HG03469 (cell line): ENCODE results near the gene TFCP2L1.
"Not testable (repeated sequence)": the region's sequence is repeated elsewhere in the genome, so short reads cannot be mapped to it uniquely, and the experiment has no call there.

ENCODE experiments used
- ATAC-seq: cut with Tn5 transposase; IDR thresholded peaks from one replicate; pipeline ENCODE4 v1.9.1; 2021; ENCODE audit warnings: mild to moderate bottlenecking, moderate library complexity, moderate number of reproducible peaks; ENCODE audit not compliant: unreplicated experiment

TFCP2L1 gene

GRCh38 chr2:121227381-121228144 is 57.4 kb downstream of the TFCP2L1 start:
- not testable (repeated sequence) for ATAC-seq

DNA sequence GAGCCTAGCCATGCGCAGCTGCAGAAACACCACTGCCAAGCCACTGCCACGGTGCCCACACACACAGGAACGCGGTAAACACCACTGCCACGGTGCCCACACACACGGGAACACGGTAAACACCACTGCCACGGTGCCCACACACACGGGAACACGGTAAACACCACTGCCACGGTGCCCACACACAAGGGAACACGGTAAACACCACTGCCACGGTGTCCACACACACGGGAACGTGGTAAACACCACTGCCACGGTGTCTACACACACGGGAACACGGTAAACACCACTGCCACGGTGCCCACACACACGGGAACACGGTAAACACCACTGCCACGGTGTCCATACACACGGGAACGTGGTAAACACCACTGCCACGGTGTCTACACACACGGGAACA is 59.3 kb downstream of the TFCP2L1 start:
- ATAC-seq, result not testable (repeated sequence)

GRCh38 chr2:121220995-121221394 is 64.0 kb downstream of the TFCP2L1 start:
- ATAC-seq, result no peak

GRCh38 chr2:121219866-121220265 is 65.1 kb downstream of the TFCP2L1 start:
- no peak for ATAC-seq

DNA sequence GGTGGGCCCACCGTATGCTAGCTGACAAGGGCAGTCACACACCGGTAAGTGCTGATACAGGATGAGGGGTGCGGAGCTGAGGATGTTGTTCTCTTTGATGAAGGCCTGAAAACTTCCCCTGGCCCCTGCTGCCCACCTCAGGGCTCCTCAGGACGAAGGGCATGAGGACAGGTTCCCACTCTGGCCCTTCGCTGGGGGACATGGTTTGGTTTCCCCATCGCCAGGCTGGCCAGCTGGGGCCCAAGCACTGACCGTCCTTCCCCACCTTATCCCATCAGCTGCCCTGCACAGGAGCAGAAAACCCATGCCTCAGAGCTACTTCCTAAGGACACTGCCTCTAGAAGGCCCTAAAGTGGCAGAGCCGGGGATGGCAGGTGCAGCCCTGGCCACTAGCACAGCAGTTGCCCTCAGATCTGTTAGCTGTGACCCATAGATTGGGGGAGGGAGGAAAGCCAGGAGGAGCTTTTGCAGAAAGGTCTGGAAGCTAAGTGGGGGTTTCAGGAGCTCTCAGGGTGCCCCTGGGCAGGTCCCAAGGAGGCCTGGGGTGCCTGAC is 66.5 kb downstream of the TFCP2L1 start:
- no peak for ATAC-seq

GRCh38 chr2:121217627-121218026 is 67.4 kb downstream of the TFCP2L1 start:
- no peak for ATAC-seq

DNA sequence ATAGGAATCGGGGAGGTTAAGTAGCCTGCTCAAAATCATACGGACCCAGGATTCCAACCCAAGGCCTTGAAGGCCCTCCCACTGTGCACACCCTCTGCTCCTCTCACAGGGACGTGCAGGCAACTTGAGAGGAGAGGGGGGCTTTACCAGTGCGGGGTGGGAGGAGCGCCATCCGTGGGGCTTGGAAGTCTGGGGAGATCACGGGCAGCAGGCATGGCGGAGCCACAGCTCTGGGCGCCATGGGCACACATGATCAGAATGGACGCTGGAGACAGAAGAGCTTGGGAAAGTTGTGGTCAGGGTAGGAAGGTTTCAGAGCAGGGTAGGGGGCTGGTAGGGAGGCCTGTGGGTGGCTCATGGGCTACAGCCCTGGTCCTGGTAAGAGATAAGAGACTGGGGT is 70.7 kb downstream of the TFCP2L1 start:
- ATAC-seq, result no peak

DNA sequence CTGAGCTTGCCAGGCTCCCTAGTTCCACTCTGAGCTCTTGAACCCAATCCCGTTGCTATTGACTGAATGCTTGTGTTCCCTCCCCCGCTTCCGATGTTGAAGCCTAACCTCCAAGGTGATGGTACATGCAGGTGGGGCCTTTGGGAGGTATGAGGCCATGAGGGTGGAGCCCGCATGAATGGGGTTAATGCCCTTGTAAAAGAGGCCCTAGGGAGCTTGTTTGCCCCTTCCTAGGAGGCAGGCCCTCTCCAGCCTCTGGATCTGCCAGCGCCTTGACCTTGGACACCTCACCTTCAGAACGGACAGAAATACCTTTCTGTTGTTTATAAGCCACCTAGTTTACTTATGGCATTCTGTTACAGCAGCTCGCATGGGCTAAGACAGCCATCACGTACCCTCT is 71.6 kb downstream of the TFCP2L1 start:
- ATAC-seq, result no peak

- no peak for ATAC-seq
Observed at GRCh38 chr2:121212661-121213325, 72.2 kb downstream of the TFCP2L1 start.

DNA sequence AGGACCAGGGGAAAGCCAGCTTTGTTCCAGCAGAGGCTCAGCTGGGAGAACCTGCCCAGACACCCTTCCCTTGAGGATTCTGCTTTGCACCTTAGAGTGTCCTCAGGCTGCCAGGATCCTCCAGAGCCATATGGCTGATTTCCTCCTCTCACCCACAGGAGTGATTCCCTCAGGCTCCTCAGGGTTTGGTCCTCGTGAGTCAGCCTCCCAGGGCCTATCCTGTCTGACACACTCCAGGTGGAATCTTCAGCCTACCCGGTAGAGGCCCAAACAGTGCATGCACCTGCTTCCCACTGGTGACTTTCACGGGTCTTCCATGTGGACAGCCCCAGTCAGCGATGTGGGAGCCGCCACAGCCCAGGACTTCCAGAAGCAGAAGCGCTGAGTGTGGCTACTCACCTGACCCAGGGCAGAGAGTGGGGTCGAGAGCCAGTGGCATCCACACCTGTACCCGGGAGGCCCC is 73.3 kb downstream of the TFCP2L1 start:
- no peak for ATAC-seq

DNA sequence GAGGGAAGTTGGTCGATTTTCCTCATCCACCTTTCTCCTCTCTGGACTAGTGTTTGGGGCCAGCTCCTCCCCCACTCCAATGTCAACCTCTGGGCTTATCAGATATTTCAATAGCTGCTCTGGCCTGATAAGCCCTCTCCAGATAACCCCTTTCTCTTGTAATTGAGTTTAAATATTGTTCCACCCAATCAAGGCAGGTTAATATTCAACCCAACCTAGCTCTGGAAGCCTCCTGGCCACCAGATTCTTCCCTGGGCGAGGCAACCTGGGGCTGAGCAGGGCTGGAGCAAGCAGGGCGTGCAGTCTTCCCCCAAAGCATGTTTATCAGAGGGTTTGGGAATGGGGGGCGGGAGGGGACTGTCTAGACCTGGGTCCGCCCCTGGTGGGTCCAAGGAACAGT is 73.8 kb downstream of the TFCP2L1 start:
- ATAC-seq, result no peak

DNA sequence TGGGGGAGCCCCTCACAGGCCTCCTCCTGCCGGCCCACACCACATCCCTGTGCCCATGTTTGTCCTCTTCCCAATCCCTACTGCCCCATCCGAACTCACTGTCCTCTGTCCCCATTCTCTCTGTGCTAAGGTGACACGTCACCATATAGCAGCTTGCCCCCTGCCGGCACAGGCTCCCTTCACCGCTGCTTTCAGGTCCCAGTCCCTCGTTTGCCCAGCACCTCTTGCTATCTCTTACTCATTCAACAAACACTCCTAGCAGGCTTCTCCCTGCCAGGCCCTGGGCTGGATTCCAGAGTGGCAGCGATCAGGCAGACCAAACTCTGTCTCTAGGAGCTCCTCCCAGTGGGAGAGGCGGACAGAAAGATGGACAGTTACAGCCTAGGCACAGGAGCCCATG is 74.3 kb downstream of the TFCP2L1 start:
- ATAC-seq, result no peak

DNA sequence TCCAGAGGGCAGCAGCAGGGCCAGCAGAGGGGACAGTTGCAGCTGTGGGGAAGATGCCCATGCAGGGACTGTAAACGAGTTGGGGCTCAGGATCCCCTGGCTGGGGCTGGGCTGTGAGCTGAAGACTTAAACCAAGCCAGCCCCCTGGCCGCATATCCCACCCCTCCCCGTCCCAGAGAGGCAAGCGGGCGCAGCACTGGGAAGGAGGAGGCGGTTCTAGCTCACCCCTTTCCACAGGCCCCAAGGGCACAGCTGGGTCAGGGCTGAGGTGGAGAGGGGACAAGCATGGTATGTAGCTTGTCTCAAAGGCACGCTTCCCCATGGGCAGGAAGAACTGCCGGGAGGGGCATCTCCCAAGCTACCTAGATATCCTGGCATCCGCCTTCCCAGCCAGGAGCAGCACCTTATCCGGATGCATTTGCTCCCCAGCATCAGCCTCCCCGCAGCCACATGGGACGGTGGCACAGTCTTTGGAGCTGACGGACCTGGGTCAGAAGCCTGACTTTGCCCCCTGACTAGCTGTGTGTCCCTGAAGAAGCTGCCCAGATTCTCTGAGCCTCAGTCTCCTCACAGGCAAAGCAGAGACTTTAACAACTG is 75.9 kb downstream of the TFCP2L1 start:
- ATAC-seq, result no peak

GRCh38 chr2:121207494-121207893 is 77.5 kb downstream of the TFCP2L1 start:
- no peak for ATAC-seq

DNA sequence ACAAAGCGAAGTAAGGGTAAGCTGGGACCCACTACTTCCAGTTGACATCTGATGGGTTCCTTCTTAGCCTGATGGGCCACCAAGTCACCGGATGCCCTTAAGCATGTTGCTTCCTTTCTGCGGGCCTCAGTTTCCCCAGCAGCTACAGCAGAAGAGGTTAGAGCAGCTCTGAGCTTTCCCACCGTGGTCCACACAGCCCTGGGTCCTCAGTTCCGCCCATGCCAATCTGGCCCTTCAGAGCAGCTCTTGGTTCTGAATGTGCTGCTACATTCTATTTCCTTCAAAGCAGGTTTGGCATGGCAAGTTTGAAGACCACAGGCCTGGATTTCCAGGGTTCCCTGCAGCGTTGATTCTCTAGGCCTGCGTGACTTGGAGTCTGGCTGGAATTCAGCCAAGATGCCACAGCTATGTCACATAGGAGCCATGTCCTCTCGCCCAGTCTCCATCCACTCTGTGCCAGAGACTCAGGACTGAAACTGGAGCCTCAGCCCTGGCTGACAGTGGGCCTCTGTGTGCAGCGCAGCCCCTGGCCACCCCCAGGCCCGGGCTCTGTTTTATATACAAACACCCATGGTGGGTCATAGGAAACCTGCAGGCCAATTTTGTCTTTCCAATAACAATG is 79.6 kb downstream of the TFCP2L1 start:
- no peak for ATAC-seq

GRCh38 chr2:121203591-121204249 is 81.3 kb downstream of the TFCP2L1 start:
- ATAC-seq, result no peak

DNA sequence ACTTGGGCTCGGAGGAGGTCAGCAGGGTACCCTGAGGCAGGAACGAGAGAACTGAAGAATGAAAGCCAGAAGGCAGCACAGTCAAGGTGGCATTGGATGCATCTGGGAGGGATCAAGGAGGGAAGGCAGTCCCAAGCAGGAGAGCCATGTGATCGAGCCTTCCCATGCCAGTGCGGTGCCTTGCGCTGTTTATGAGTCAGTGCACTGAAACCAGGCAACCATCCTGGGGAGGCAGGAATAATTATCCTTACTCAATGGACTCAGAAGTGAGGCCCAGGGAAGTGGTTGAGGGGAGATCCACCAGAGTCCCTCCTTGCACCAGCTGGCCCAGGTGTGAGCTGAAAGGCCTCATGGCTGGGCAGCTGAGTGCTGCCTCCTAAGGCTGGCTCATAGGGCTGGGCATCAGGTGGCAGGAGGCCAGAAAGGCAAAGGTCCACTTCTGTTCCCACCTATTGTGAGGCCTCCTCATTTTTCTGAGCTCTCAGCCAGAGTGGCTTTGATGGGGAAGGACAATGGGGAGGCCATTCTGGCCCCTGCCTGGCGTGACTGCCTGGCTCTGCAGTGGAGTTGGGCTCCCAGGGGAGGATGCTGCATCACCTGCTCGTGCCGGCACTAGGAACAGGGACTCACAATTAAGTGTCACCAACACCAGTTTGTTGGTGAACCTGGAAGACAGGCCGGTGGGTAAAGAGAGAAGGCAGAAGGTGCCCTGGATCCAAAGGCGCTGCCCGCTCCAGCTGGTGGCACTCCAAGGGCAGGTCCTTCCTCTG is 82.3 kb downstream of the TFCP2L1 start:
- ATAC-seq, result no peak

GRCh38 chr2:121201796-121202195 is 83.2 kb downstream of the TFCP2L1 start:
- ATAC-seq, result no peak

DNA sequence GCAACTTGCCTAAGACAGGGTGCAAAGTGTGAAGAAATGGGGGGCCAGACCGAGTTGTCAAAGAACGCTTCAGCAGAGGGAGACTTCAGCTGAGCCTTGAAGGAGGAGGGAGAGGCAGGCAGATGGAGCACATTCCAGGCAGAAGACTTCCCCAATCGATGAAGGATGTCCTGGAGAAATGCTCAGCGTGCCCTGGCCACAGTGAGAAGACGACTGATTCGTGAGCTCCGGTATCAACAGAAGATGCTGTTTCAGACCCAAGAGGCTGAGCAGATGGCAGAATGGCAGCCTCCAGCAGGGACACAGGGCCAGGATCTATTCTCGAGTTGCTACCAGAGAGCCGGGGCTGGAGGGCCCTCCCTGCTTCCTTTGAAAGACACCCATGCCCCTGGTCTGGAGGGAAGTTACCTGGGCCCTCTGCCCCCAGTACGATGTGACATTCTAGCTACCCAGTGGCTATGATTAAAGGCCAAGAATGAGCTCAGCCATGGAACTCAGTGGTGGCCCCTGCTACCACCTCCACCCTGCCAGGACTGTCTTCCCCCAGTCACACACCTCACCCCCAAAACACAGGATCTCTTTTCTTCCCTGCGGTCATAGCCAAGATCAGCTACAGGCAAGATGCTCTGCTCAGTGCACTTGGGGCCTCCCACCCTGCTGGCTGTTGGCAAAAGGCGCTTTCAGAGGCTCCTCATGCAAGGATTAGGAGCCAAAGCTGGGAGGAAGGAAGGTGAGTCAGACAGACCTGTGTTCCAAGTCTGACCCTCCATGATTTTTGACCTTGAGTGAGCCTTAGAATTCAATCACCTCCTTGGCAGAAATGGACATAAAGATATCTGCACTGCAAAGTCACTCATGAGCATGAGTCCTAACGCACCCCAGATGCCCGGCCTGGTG is 84.3 kb downstream of the TFCP2L1 start:
- ATAC-seq, result no peak
